OCI-LY3 (cell line): ENCODE measurements around the gene LGALS4.

Experiments used
- H2AFZ ChIP-seq: fragments of 200-600, 300-600 bp; shearing (Covaris generic); 2 replicates; pipeline ENCODE4 v1.6.0; 2014; ENCODE audit warnings: antibody characterized with exemption, low read depth, low read length
- H3K27ac ChIP-seq: fragments of 200-600, 300-600 bp; sonication (generic); 2 replicates; pipeline ENCODE4 v1.5.1; 2014; ENCODE audit warnings: mild to moderate bottlenecking, low read length, moderate library complexity, mixed read lengths
- H3K27me3 ChIP-seq: fragments of 200-600, 300-600 bp; sonication (generic); 2 replicates; pipeline ENCODE4 v1.6.1; 2014; ENCODE audit warnings: low read depth, low read length, mixed read lengths
- H3K36me3 ChIP-seq: fragments of 200-600, 300-600 bp; sonication (generic); replicated peaks from 2 replicates; pipeline ENCODE3; 2014; ENCODE audit warnings: low read depth, low read length, mixed read lengths
- H3K4me1 ChIP-seq: fragments of 300-600, 200-600 bp; sonication (generic); 2 replicates; pipeline ENCODE4 v1.6.1; 2014; ENCODE audit warnings: low read length, mixed read lengths
- H3K4me2 ChIP-seq: fragments of 200-600, 300-600 bp; sonication (generic); 2 replicates; pipeline ENCODE4 v1.6.1; 2014; ENCODE audit warnings: low read length, mixed read lengths
- H3K4me3 ChIP-seq: fragments of 300-600, 200-600 bp; sonication (generic); 2 replicates; pipeline ENCODE4 v1.5.1; 2014; ENCODE audit warnings: antibody characterized with exemption, mild to moderate bottlenecking, low read length, moderate library complexity
- H3K79me2 ChIP-seq: fragments of 300-600, 200-600 bp; shearing (Covaris generic); 2 replicates; pipeline ENCODE4 v1.6.1; 2014; ENCODE audit warnings: mild to moderate bottlenecking, low read length, mixed read lengths
- H3K9ac ChIP-seq: fragments of 300-600, 200-600 bp; shearing (Covaris generic); 2 replicates; pipeline ENCODE4 v1.6.0; 2014; ENCODE audit warnings: mild to moderate bottlenecking, low read length, moderate library complexity
- H3K9me3 ChIP-seq: fragments of 200-600, 300-600 bp; shearing (Covaris generic); 2 replicates; pipeline ENCODE4 v1.6.1; 2014; ENCODE audit warnings: low read length, mixed read lengths; ENCODE audit not compliant: insufficient read depth
- H4K20me1 ChIP-seq: fragments of 200-600, 300-600 bp; sonication (generic); 2 replicates; pipeline ENCODE4 v1.6.1; 2016; ENCODE audit warnings: low read length, mixed read lengths; ENCODE audit not compliant: insufficient read depth
- EZH2phosphoT487 ChIP-seq: fragments of 200-600 bp; shearing (Covaris generic); IDR thresholded peaks from 2 replicates; pipeline ENCODE4 v1.6.1; 2018; ENCODE audit warnings: antibody characterized with exemption, mixed run types, low read depth
- TF ChIP-seq, protein P1 (sequence below): fragments of 200-600, 300-600 bp; sonication (generic); IDR thresholded peaks from 2 replicates; pipeline ENCODE4 v1.5.1; 2014; ENCODE audit warnings: antibody characterized with exemption, low read length, low read depth

The LGALS4 gene

GRCh38 chr19:38846097-38846496, 33.4 kb upstream of the LGALS4 start:
- TF ChIP-seq, protein P1, sequence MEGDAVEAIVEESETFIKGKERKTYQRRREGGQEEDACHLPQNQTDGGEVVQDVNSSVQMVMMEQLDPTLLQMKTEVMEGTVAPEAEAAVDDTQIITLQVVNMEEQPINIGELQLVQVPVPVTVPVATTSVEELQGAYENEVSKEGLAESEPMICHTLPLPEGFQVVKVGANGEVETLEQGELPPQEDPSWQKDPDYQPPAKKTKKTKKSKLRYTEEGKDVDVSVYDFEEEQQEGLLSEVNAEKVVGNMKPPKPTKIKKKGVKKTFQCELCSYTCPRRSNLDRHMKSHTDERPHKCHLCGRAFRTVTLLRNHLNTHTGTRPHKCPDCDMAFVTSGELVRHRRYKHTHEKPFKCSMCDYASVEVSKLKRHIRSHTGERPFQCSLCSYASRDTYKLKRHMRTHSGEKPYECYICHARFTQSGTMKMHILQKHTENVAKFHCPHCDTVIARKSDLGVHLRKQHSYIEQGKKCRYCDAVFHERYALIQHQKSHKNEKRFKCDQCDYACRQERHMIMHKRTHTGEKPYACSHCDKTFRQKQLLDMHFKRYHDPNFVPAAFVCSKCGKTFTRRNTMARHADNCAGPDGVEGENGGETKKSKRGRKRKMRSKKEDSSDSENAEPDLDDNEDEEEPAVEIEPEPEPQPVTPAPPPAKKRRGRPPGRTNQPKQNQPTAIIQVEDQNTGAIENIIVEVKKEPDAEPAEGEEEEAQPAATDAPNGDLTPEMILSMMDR = no peak
- TF ChIP-seq EZH2phosphoT487 = no peak
- H3K9ac ChIP-seq = no peak overlapping the region
- H3K9me3 ChIP-seq = no peaks in the 10 kb centered on the region
- no peak overlapping the region for H3K4me3 ChIP-seq
- H3K4me2 ChIP-seq = no peak overlapping the region
- peaks cover 13% of the 10 kb centered on the region for H3K4me1 ChIP-seq
- peaks cover 81% of the 10 kb centered on the region for H3K79me2 ChIP-seq
- peaks cover 64% of the 10 kb centered on the region for H4K20me1 ChIP-seq
- H2AFZ ChIP-seq = no peak overlapping the region
- no peaks in the 10 kb centered on the region for H3K27me3 ChIP-seq
- H3K36me3 ChIP-seq = peaks cover 72% of the 10 kb centered on the region
- H3K27ac ChIP-seq = no peak overlapping the region

GRCh38 chr19:38845374-38846024, 32.8 kb upstream of the LGALS4 start:
- peaks cover 10% of the 10 kb centered on the region for H3K4me1 ChIP-seq
- H3K36me3 ChIP-seq = peaks cover 78% of the 10 kb centered on the region
- H4K20me1 ChIP-seq = peaks cover 69% of the 10 kb centered on the region
- no peak overlapping the region for H3K4me3 ChIP-seq
- peaks cover 85% of the 10 kb centered on the region for H3K79me2 ChIP-seq
- no peak overlapping the region for H3K9ac ChIP-seq
- no peaks in the 10 kb centered on the region for H3K27me3 ChIP-seq
- no peaks in the 10 kb centered on the region for H3K9me3 ChIP-seq
- H3K27ac ChIP-seq = no peak overlapping the region
- no peak overlapping the region for H3K4me2 ChIP-seq
- no peak overlapping the region for H2AFZ ChIP-seq
- TF ChIP-seq EZH2phosphoT487 = no peak
- TF ChIP-seq, protein P1 = no peak

- Histone ChIP-seq H3K27ac (no peak overlapping the region), H3K79me2 (peaks cover 85% of the 10 kb centered on the region), H2AFZ (no peak overlapping the region), H3K9me3 (no peaks in the 10 kb centered on the region), H3K9ac (no peak overlapping the region), H3K27me3 (no peaks in the 10 kb centered on the region), H3K4me1 (peaks cover 10% of the 10 kb centered on the region), H3K36me3 (peaks cover 89% of the 10 kb centered on the region), H4K20me1 (peaks cover 75% of the 10 kb centered on the region), H3K4me3 (no peak overlapping the region), H3K4me2 (no peak overlapping the region)
- TF ChIP-seq, protein P1 = no peak
- no peak for TF ChIP-seq EZH2phosphoT487
Measured at GRCh38 chr19:38844093-38844686, 31.4 kb upstream of the LGALS4 start.

DNA sequence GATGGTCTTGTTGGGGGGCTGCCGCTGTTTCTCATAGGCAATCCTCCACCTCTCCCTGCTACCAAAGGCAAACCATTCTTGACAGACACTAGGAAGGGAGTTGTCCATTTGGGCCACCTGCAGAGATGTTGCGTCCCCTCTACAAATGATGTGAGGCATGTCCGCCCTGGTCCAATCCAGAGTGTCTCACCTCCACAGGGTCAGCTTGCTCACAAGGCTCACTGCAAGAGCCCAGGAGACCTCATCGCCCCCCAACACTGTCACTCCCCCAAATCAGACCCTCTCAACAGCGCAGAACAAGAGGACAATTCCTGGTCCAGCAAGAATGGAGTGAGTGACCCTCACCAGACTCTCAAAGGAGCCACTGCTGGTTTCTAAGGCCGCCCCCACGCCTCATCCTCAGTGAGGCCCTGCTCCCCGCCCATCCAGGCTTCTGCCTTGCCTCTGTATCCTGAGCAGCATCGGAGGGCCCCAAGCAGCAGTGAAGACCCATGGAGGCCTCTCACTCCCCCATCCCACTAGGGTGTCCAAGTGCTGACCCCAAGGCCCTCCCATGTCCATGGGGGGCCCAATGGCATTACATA, 30.5 kb upstream of the LGALS4 start:
- Histone ChIP-seq H2AFZ (no peak overlapping the region), H3K79me2 (peaks cover 76% of the 10 kb centered on the region), H3K9me3 (no peaks in the 10 kb centered on the region), H3K4me2 (no peak overlapping the region), H3K9ac (no peak overlapping the region), H4K20me1 (peaks cover 75% of the 10 kb centered on the region), H3K4me3 (no peak overlapping the region), H3K36me3 (peaks cover 91% of the 10 kb centered on the region), H3K27me3 (no peaks in the 10 kb centered on the region), H3K27ac (no peak overlapping the region), H3K4me1 (peaks cover 8% of the 10 kb centered on the region)
- no peak for TF ChIP-seq EZH2phosphoT487
- TF ChIP-seq, protein P1 = no peak
